HG02623 (cell line): Measurements from ENCODE around the gene OSBPL8.

Experiments
- ATAC-seq: cut with Tn5 transposase; IDR thresholded peaks from one replicate; pipeline ENCODE4 v1.9.1; 2021; ENCODE audit warnings: moderate library complexity; ENCODE audit not compliant: unreplicated experiment

Gene OSBPL8

GRCh38 chr12:76318773-76319594 lies 240.6 kb downstream of the OSBPL8 start:
- no peak for ATAC-seq

GRCh38 chr12:76317976-76318375 lies 241.6 kb downstream of the OSBPL8 start:
- ATAC-seq: no peak

- ATAC-seq: no peak
These were observed 243.1 kb downstream of the OSBPL8 start for GRCh38 chr12:76316468-76316867.

- no peak for ATAC-seq
These were observed 246.3 kb downstream of the OSBPL8 start for GRCh38 chr12:76313299-76313698.

GRCh38 chr12:76312315-76312714 lies 247.3 kb downstream of the OSBPL8 start:
- ATAC-seq: no peak

GRCh38 chr12:76311796-76312195 lies 247.8 kb downstream of the OSBPL8 start:
- no peak for ATAC-seq

GRCh38 chr12:76310110-76310509 lies 249.5 kb downstream of the OSBPL8 start:
- no peak for ATAC-seq

- ATAC-seq: no peak
These were observed 250.7 kb downstream of the OSBPL8 start for GRCh38 chr12:76308866-76309265.

- no peak for ATAC-seq
These were observed 252.5 kb downstream of the OSBPL8 start for GRCh38 chr12:76307083-76307482.

GRCh38 chr12:76303989-76304460 lies 255.5 kb downstream of the OSBPL8 start:
- no peak for ATAC-seq

GRCh38 chr12:76303365-76303764 lies 256.2 kb downstream of the OSBPL8 start:
- ATAC-seq: no peak
